Left lung (tissue), 10 donors: ENCODE data around the gene LTA4H. TPM values are rescaled to one million over a fixed set of nuclear protein-coding genes. Genes with fewer than 3 reads are reported as not detected.

Source experiments
- ATAC-seq: fragments of 200-7000 bp; cut with Tn5 transposase; one replicate; pipeline ENCODE4 v1.9.1; 2020; ENCODE audit warnings: moderate library complexity
- DNase-seq, 4 donors: peaks; one replicate each; pipeline ENCODE4 v3.0.0-alpha.2; 2013 to 2020
- H3K27ac ChIP-seq, 2 donors: fragments of 200-600 bp; sonication (generic) in 1 of 2; one replicate each; pipeline versions ENCODE4 v1.5.0 to v1.8.0; 2020 to 2021
- H3K27me3 ChIP-seq, 2 donors: fragments of 200-600 bp; sonication (generic) in 1 of 2; one replicate each; pipeline versions ENCODE4 v1.5.0 to v1.8.0; 2020 to 2021
- H3K36me3 ChIP-seq, 2 donors: fragments of 200-600 bp; sonication (generic) in 1 of 2; one replicate each; pipeline versions ENCODE4 v1.5.0 to v1.8.0; 2020 to 2021
- H3K4me1 ChIP-seq, 2 donors: fragments of 200-600 bp; one replicate each; pipeline ENCODE4 v1.8.0; 2021
- H3K4me3 ChIP-seq, 2 donors: fragments of 200-600 bp; sonication (generic) in 1 of 2; one replicate each; pipeline versions ENCODE4 v1.5.0 to v1.8.0; 2020 to 2021; ENCODE audit warnings: mild to moderate bottlenecking in 1 of 2
- H3K9me3 ChIP-seq, 2 donors: fragments of 200-600 bp; sonication (generic) in 1 of 2; one replicate each; pipeline versions ENCODE4 v1.5.0 to v1.8.0; 2020 to 2021
- CTCF ChIP-seq, 2 donors: fragments of 200-600 bp; sonication (generic) in 1 of 2; IDR thresholded peaks; one replicate each; pipeline versions ENCODE4 v1.5.0 to v1.8.0; 2021; ENCODE audit warnings: antibody characterized with exemption in 2 of 2
- intact Hi-C, 2 donors: fragments of 100-400 bp; cut with DNase I; formaldehyde crosslinking; loops; one replicate each; pipeline versions ENCODE4 v1.11.2 to v1.14.2; 2022
- polyA plus RNA-seq, 6 donors: library from polyadenylated mRNA; unstranded; fragments of 120-200 nt; gene quantifications; one replicate each; pipeline ENCODE4 v1.2.1, GENCODE V29; 2013; ENCODE audit not compliant: insufficient read length in 6 of 6
- total RNA-seq, 2 donors: library from RNA; stranded (reverse); fragmentation: NEBNext Ultra II Directional; extraction: Animal tissue kit (Norgen Biotek cat#: 25700); gene quantifications; one replicate each; pipeline ENCODE4 v1.2.1, GENCODE V29; 2021
- donor health status: DM: no; HTN: yes; CAD: no.
- donor health status: DM: no; HTN: no; CAD: no.

LTA4H gene
- total and polyA plus RNA-seq, 8 donors = 173 to 227 (median 203) TPM

- ATAC-seq (peak; percentile 50), DNase-seq (no peak)
- intact Hi-C loops = loop anchor here in 1 of 2 donors (10.0 kb wide), 1 partner anchor 81 kb away; no protein-coding TSS in a partner anchor
- H3K4me1 ChIP-seq = peaks cover 0 to 43% of the 10 kb centered on the region in 2 donors
- H3K4me3 ChIP-seq = peak within 1 kb of the TSS in 1 of 2 donors; percentile 24
- TF ChIP-seq CTCF (IDR thresholded peaks at IDR 0.05) = no peak
- peaks cover 0 to 35% of the 10 kb centered on the region in 2 donors for H3K36me3 ChIP-seq
- H3K27me3 ChIP-seq = no peaks in the 10 kb centered on the region
- no peaks in the 10 kb centered on the region for H3K9me3 ChIP-seq
- H3K27ac ChIP-seq = peak within 1 kb of the TSS; percentile 27 to 89
Measured at GRCh38 chr12:95996034-95996658, 39.2 kb downstream of the LTA4H start, which contains the start of gene HAL. Gene HAL, minus strand, starts transcription at chr12:95996344. Its CDS starts 434 bp downstream, at chr12:95995910.

- H3K27ac ChIP-seq = peak overlapping the region; percentile 27 to 89
- H3K36me3 ChIP-seq = peaks cover 0 to 34% of the 10 kb centered on the region in 2 donors
- H3K27me3 ChIP-seq = no peaks in the 10 kb centered on the region
- TF ChIP-seq CTCF (IDR thresholded peaks at IDR 0.05) = no peak
- no peaks in the 10 kb centered on the region for H3K9me3 ChIP-seq
- peak overlapping the region in 1 of 2 donors; percentile 24 for H3K4me3 ChIP-seq
- intact Hi-C loops = loop anchor here in 1 of 2 donors (10.0 kb wide), 1 partner anchor 81 kb away; no protein-coding TSS in a partner anchor
- DNase-seq (peak in 2 of 4 donors; percentile 37 to 85), ATAC-seq (peak; percentile 14)
- peaks cover 0 to 43% of the 10 kb centered on the region in 2 donors for H3K4me1 ChIP-seq
Measured at GRCh38 chr12:95995238-95996031, 40.0 kb downstream of the LTA4H start.

- no peak for TF ChIP-seq CTCF (IDR thresholded peaks at IDR 0.05)
- intact Hi-C loops = loop anchor here in 1 of 2 donors (10.0 kb wide), 1 partner anchor 80 kb away; no protein-coding TSS in a partner anchor
- Histone ChIP-seq H3K27ac (no peak overlapping the region), H3K9me3 (no peaks in the 10 kb centered on the region), H3K4me1 (peaks cover 0 to 43% of the 10 kb centered on the region in 2 donors), H3K27me3 (no peaks in the 10 kb centered on the region), H3K36me3 (peaks cover 0 to 30% of the 10 kb centered on the region in 2 donors), H3K4me3 (no peak overlapping the region)
- no peak for DNase-seq
- ATAC-seq = no peak
Measured at GRCh38 chr12:95994476-95994875, 40.9 kb downstream of the LTA4H start.

- H3K4me3 ChIP-seq = no peak overlapping the region
- H3K27me3 ChIP-seq = no peaks in the 10 kb centered on the region
- H3K27ac ChIP-seq = no peak overlapping the region
- TF ChIP-seq CTCF (IDR thresholded peaks at IDR 0.05) = no peak
- DNase-seq (no peak), ATAC-seq (no peak)
- peaks cover 0 to 30% of the 10 kb centered on the region in 2 donors for H3K36me3 ChIP-seq
- intact Hi-C loops = loop anchor here in 1 of 2 donors (10.0 kb wide), 1 partner anchor 79 kb away; no protein-coding TSS in a partner anchor
- peaks cover 0 to 39% of the 10 kb centered on the region in 2 donors for H3K4me1 ChIP-seq
- no peaks in the 10 kb centered on the region for H3K9me3 ChIP-seq
Measured at GRCh38 chr12:95993907-95994306, 41.5 kb downstream of the LTA4H start.

- peaks cover 0 to 4% of the 10 kb centered on the region in 2 donors for H3K4me1 ChIP-seq
- no peak overlapping the region for H3K27ac ChIP-seq
- no peak overlapping the region for H3K4me3 ChIP-seq
- no peaks in the 10 kb centered on the region for H3K27me3 ChIP-seq
- H3K36me3 ChIP-seq = peaks cover 0 to 40% of the 10 kb centered on the region in 2 donors
- DNase-seq = no peak
- intact Hi-C loops = loop anchor here in 1 of 2 donors (10.0 kb wide), 1 partner anchor 75 kb away; no protein-coding TSS in a partner anchor
- no peaks in the 10 kb centered on the region for H3K9me3 ChIP-seq
- no peak for ATAC-seq
- TF ChIP-seq CTCF (IDR thresholded peaks at IDR 0.05) = no peak
Measured at GRCh38 chr12:95990136-95990535, 45.3 kb downstream of the LTA4H start.
